Neural cell (in vitro differentiated cells): Measurements from ENCODE around the gene RAC3. TPM values are rescaled to one million over a fixed set of nuclear protein-coding genes. Genes with fewer than 3 reads are reported as not detected.

Experiments
- H2AFZ ChIP-seq: fragments of 200-600, 300-800 bp; sonication (generic), shearing (Covaris generic); 2 replicates; pipeline ENCODE4 v1.6.0; 2014; ENCODE audit warnings: low read depth, mild to moderate bottlenecking, antibody characterized with exemption, low read length, moderate library complexity
- H3F3A ChIP-seq: fragments of 200-600 bp; shearing (Covaris generic); 2 replicates; pipeline ENCODE4 v1.6.1; 2016; ENCODE audit warnings: mild to moderate bottlenecking, moderate library complexity, mixed read lengths, antibody characterized with exemption, low read length; ENCODE audit not compliant: insufficient read depth, poor library complexity, severe bottlenecking
- H3K27ac ChIP-seq: fragments of 200-600, 300-800 bp; sonication (generic), shearing (Covaris generic); 2 replicates; pipeline ENCODE4 v1.5.1; 2014; ENCODE audit warnings: mild to moderate bottlenecking, low read length, moderate library complexity
- H3K27me3 ChIP-seq: fragments of 300-800, 200-600 bp; sonication (generic), shearing (Covaris generic); 2 replicates; pipeline ENCODE4 v1.6.0; 2014; ENCODE audit warnings: mild to moderate bottlenecking, low read depth, low read length, moderate library complexity; ENCODE audit not compliant: insufficient read depth
- H3K36me3 ChIP-seq: fragments of 300-800, 200-600 bp; sonication (generic), shearing (Covaris generic); 2 replicates; pipeline ENCODE4 v1.5.1; 2014; ENCODE audit warnings: mild to moderate bottlenecking, antibody characterized with exemption, low read length, moderate library complexity; ENCODE audit not compliant: insufficient read depth
- H3K4me2 ChIP-seq: fragments of 300-800, 200-600 bp; sonication (generic), shearing (Covaris generic); 2 replicates; pipeline ENCODE4 v1.6.0; 2014; ENCODE audit warnings: mild to moderate bottlenecking, low read length
- H3K4me3 ChIP-seq: fragments of 300-800, 200-600 bp; sonication (generic), shearing (Covaris generic); 2 replicates; pipeline ENCODE4 v1.5.1; 2014; ENCODE audit warnings: mild to moderate bottlenecking, low read length, moderate library complexity
- H3K79me2 ChIP-seq: fragments of 200-600 bp; shearing (Covaris generic); replicated peaks from 2 replicates; pipeline ENCODE4 v1.6.0; 2014; ENCODE audit warnings: mild to moderate bottlenecking, low read length, moderate library complexity; ENCODE audit not compliant: insufficient read depth
- H3K9ac ChIP-seq: fragments of 300-800, 200-600 bp; sonication (generic), shearing (Covaris generic); 2 replicates; pipeline ENCODE4 v1.6.1; 2016; ENCODE audit warnings: mild to moderate bottlenecking, low read length, mixed read lengths
- H3K9me2 ChIP-seq: fragments of 200-600 bp; shearing (Covaris generic); 2 replicates; pipeline ENCODE4 v1.6.1; 2016; ENCODE audit warnings: mild to moderate bottlenecking, low read length, mixed read lengths; ENCODE audit not compliant: insufficient read depth
- H3K9me3 ChIP-seq: fragments of 200-600, 300-800 bp; sonication (generic), shearing (Covaris generic); 2 replicates; pipeline ENCODE4 v1.6.1; 2016; ENCODE audit warnings: mild to moderate bottlenecking, mixed run types, low read length, moderate library complexity, mixed read lengths
- H4K20me1 ChIP-seq: fragments of 200-600 bp; shearing (Covaris generic); 2 replicates; pipeline ENCODE4 v1.6.1; 2016; ENCODE audit warnings: mild to moderate bottlenecking, mixed run types; ENCODE audit not compliant: insufficient read depth
- CTCF ChIP-seq: fragments of 450-650 bp; IDR thresholded peaks from 2 replicates; pipeline ENCODE4 v1.5.1; 2014; ENCODE audit warnings: antibody characterized with exemption, mild to moderate bottlenecking, moderate library complexity; ENCODE audit not compliant: poor library complexity, severe bottlenecking
- EP300 ChIP-seq: fragments of 450-650 bp; conservative IDR thresholded peaks from 2 replicates; pipeline ENCODE4 v1.6.1; 2014; ENCODE audit warnings: antibody characterized with exemption, mild to moderate bottlenecking, moderate library complexity; ENCODE audit not compliant: poor library complexity, severe bottlenecking
- EZH2 ChIP-seq: fragments of 200-600, 300-800 bp; shearing (Covaris generic), sonication (generic); IDR thresholded peaks from 2 replicates; pipeline ENCODE4 v1.6.1; 2014; ENCODE audit warnings: antibody characterized with exemption, low read length, borderline replicate concordance, mild to moderate bottlenecking; ENCODE audit not compliant: insufficient read depth, poor library complexity, severe bottlenecking
- MXI1 ChIP-seq: fragments of 450-650 bp; conservative IDR thresholded peaks from 2 replicates; pipeline ENCODE4 v1.6.1; 2014; ENCODE audit warnings: antibody characterized with exemption, mild to moderate bottlenecking; ENCODE audit not compliant: poor library complexity, severe bottlenecking
- POLR2AphosphoS5 ChIP-seq: IDR thresholded peaks from 2 replicates; pipeline ENCODE4 v1.6.1; 2012
- RAD21 ChIP-seq: fragments of 450-650 bp; conservative IDR thresholded peaks from 2 replicates; pipeline ENCODE4 v1.6.1; 2014; ENCODE audit warnings: antibody characterized with exemption, mild to moderate bottlenecking, moderate library complexity
- REST ChIP-seq: IDR thresholded peaks from 2 replicates; pipeline ENCODE4 v1.6.1; 2012; ENCODE audit warnings: borderline replicate concordance
- SMC3 ChIP-seq: fragments of 450-650 bp; conservative IDR thresholded peaks from 2 replicates; pipeline ENCODE4 v1.6.1; 2014; ENCODE audit warnings: antibody characterized with exemption, mild to moderate bottlenecking, moderate library complexity; ENCODE audit not compliant: poor library complexity
- TAF1 ChIP-seq: IDR thresholded peaks from 2 replicates; pipeline ENCODE4 v1.6.1; 2012; ENCODE audit warnings: low read depth
- polyA plus RNA-seq: library from polyadenylated mRNA; depleted of rRNA; stranded (reverse); fragments of >200 nt; gene quantifications from 2 replicates; pipeline ENCODE4 v1.2.3, GENCODE V29; 2014

RAC3 gene
- polyA plus RNA-seq, 1 donor from 2014 or later = 211 TPM

- H3K9me3 ChIP-seq = no peaks in the 10 kb centered on the region
Measured at GRCh38 chr17:82017612-82018151, 13.8 kb upstream of the RAC3 start.

More at GRCh38 chr17:82017612-82018151, 13.8 kb upstream of the RAC3 start:
- H2AFZ ChIP-seq = no peak overlapping the region
- H3K9ac ChIP-seq = no peak overlapping the region
- H3K79me2 ChIP-seq = peaks cover 11% of the 10 kb centered on the region
- no peaks in the 10 kb centered on the region for H3F3A ChIP-seq
- no peaks in the 10 kb centered on the region for H4K20me1 ChIP-seq
- H3K4me3 ChIP-seq = no peak overlapping the region
- no peak overlapping the region for H3K4me2 ChIP-seq
- no peaks in the 10 kb centered on the region for H3K9me2 ChIP-seq
- H3K27ac ChIP-seq = no peak overlapping the region
- TF ChIP-seq RAD21 = no peak
- no peak for TF ChIP-seq REST
- TF ChIP-seq MXI1 = no peak
- TF ChIP-seq TAF1 = no peak
- TF ChIP-seq EZH2 = no peak
- TF ChIP-seq SMC3 = no peak
- no peak for TF ChIP-seq POLR2AphosphoS5
- no peak for TF ChIP-seq EP300
- no peak for TF ChIP-seq CTCF
- H3K27me3 ChIP-seq = no peaks in the 10 kb centered on the region
- H3K36me3 ChIP-seq = no peaks in the 10 kb centered on the region
